Measurements from ENCODE around the gene WDPCP.

- TF ChIP-seq CTCF (conservative IDR thresholded peaks at IDR 0.05; ENCODE audit: low read length) (no peak), EZH2phosphoT487 (IDR thresholded peaks at IDR 0.05; ENCODE audit: borderline replicate concordance, low read depth, low read length) (no peak)
Measured at GRCh38 chr2:63494100-63494499, 94.2 kb downstream of the WDPCP start.

All from OCI-LY7 (cell line).